Left colon (tissue), 2 donors: ENCODE data around the gene RSPH1. TPM values are rescaled to one million over a fixed set of nuclear protein-coding genes. Genes with fewer than 3 reads are reported as not detected.
A peak's percentile ranks its signal among the peaks of the same experiment; 100 is the strongest.

Source experiments
- ATAC-seq: fragments of 200-7000 bp; cut with Tn5 transposase; one replicate; pipeline ENCODE4 v1.9.1; 2020; ENCODE audit warnings: mild to moderate bottlenecking, moderate library complexity
- DNase-seq, 2 donors: peaks; one replicate each; pipeline ENCODE4 v3.0.0-alpha.2; 2020
- intact Hi-C, 2 donors: fragments of 100-400 bp; cut with DNase I in 1 of 2; cut with micrococcal nuclease in 1 of 2; formaldehyde crosslinking; loops; one replicate each; pipeline versions ENCODE4 v1.11.2 to v1.14.0; 2022; cut with DNase I, micrococcal nuclease
- long read RNA-seq: library from polyadenylated mRNA; unstranded; transcript quantifications from one replicate; pipeline ENCODE4 v2.0.0, GENCODE V29; 2021
- total RNA-seq, 2 donors: library from RNA; stranded (reverse); fragmentation: NEBNext Ultra II Directional; extraction: Animal tissue kit (Norgen Biotek cat#: 25700); gene quantifications; one replicate each; pipeline ENCODE4 v1.2.1, GENCODE V29; 2021
- donor health status: DM: no; HTN: no; CAD: no.
- donor health status: DM: yes; HTN: yes; CAD: no.

The RSPH1 gene
- total RNA-seq: 1 to 10 TPM; 3.3 to 7.4 TPM
- long read RNA-seq, partial matches to known transcripts: 4 of 7 reads
- long read RNA-seq, other reads (novel, unspliced or antisense): 2 of 7 reads

GRCh38 chr21:42496120-42496838 is at the start of gene RSPH1:
TSS of gene RSPH1 (minus strand) at chr21:42496224. CDS start at chr21:42496186, 38 bp downstream.
- peak; percentile 100 for DNase-seq
- intact Hi-C loops: no loop called here
- peak; percentile 92 for ATAC-seq

- ATAC-seq: no peak
- peak in 1 of 2 donors; percentile 4 for DNase-seq
- intact Hi-C loops: no loop called here
Measured at GRCh38 chr21:42545745-42546144, 49.7 kb upstream of the RSPH1 start.

DNA sequence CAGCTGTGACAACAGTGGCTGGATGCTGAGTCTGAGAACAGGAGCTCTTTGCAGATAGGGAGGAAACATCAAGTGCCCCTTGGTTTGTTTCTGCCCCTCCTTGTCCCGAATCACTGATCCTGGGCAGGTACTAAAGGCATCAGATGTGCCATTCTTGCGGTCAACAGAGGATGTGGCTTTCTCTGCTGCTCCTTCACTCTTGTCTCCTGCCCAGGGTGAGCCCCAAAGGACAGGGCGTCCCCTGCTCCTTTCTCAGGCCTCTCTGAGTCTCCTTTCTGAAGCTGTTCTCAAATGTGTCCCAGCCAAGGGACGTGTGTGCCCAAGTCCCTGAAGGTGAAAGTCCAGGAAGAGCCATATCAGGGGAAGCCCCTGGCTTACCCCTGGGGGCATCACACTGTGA is 49.3 kb upstream of the RSPH1 start:
- ATAC-seq: no peak
- intact Hi-C loops: no loop called here
- peak in 1 of 2 donors; percentile 13 for DNase-seq

DNA sequence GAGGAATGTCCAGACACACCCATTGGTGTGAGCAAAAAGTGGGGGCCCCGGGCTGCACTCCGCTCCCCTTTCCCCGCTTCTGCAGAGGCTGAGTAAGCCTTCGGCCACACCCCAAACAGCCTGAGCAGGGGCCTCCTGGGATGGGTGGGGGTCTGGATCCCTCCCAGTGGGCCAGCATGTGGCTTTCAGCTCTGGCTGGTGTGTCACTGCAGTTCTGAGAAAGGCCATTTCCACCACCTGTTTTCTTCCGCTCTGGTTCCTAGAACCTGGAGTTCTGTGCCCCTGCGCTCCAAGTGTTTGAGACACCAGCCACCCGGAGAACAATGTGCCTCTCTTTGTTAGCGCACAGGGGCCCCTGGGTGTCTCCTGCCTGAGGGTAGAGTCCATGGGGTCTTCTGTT is 48.5 kb upstream of the RSPH1 start:
- ATAC-seq (no peak), DNase-seq (peak in 1 of 2 donors; percentile 20)
- intact Hi-C loops: no loop called here

DNA sequence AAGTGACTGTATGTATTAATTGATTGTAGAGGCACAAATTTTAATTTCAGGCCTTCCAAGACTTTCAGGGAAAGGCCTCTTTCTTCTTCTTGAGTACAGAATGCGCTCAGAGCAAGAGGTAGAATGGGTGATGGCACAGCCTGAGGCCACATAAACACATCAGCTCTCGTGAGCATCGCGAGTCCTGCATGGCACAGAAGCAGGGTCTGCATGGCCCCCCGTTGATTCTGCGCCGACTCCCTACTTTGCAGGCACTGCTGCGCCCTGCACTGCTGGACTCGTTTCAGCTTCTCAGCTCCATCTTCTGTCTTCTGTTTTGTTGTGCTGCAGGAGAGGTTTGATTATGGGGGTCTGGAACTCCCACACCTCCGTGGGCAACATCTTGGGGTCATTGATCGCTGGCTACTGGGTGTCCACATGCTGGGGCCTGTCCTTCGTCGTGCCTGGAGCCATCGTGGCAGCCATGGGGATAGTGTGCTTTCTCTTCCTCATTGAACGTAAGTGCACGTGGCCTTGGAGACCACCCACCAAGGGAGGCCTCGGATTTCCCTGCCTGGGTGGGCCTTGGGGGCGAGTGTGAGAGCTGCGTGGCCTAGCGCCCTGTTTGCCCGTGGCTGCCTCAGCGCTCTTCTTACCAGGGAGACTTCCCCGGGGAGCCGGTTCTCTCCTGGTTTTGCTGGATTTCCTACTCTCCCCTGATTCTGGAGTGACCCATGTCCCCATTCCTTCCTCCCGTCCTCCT is 47.3 kb upstream of the RSPH1 start:
- no peak for ATAC-seq
- peak in 1 of 2 donors; percentile 18 for DNase-seq
- intact Hi-C loops: no loop called here

DNA sequence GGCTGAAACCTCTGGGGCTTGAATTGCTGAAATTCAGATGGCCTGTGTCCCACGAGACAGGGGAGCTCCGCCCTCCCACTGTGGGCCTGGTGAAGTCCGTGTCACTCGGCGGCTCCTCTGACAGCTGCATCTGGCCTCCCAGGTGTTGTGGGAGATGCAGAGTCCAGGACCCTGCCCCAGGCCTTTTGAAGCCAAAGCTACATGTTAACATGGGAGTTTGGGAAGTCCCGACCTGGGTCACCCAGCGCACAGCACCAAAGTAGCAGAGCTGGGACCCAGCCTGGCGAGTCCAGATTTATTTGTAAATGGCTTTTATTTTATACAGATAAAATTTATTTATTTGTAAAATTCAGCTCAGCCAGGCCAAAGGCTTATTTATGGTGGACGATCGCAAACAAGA is 46.6 kb upstream of the RSPH1 start:
- intact Hi-C loops: no loop called here
- ATAC-seq: no peak
- peak in 1 of 2 donors; percentile 15 for DNase-seq

DNA sequence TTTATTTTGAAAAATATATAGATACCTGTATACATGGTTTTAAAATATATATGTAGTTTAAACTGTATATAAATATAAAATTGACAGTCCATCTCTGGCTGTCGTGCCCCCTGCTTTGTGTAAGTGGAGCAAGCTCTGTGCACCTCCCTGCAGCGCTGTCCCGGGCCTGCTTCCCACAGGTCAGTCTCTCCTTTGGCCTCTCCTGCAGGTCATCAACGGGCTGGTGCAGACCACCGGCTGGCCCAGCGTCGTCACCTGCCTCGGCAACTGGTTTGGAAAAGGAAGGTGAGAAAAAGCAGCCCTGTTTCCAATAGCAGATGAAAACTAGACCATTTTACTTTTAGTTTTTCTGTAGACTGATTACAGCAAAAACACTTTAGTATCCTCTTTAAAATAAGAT is 46.2 kb upstream of the RSPH1 start:
- peak in 1 of 2 donors; percentile 14 for DNase-seq
- ATAC-seq: no peak
- intact Hi-C loops: no loop called here

GRCh38 chr21:42541618-42542017 is 45.6 kb upstream of the RSPH1 start:
- no peak for ATAC-seq
- no peak for DNase-seq
- intact Hi-C loops: no loop called here

- DNase-seq (peak in 1 of 2 donors; percentile 12), ATAC-seq (no peak)
- intact Hi-C loops: no loop called here
Measured at GRCh38 chr21:42541174-42541573, 45.1 kb upstream of the RSPH1 start.

DNA sequence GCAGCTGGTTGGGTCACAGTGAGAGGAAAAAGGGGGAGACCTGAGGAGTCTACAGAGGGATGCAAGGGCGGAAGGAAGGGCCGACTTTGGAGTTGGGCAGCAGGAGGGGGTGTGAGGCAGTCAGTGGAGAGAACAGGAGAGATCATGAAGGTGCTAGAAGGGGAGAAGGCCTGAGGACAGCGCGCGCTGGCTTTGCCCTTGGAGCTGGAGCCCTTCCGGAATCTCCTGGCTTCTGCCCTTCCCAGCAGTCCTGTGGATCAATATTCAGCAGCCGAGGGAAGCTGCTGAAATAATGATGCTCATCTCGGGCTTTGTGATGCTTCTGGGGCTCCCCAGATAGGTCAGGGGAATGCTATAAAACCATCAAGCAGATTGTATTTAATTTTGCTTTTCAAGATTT is 44.4 kb upstream of the RSPH1 start:
- intact Hi-C loops: no loop called here
- ATAC-seq: no peak
- DNase-seq: no peak

DNA sequence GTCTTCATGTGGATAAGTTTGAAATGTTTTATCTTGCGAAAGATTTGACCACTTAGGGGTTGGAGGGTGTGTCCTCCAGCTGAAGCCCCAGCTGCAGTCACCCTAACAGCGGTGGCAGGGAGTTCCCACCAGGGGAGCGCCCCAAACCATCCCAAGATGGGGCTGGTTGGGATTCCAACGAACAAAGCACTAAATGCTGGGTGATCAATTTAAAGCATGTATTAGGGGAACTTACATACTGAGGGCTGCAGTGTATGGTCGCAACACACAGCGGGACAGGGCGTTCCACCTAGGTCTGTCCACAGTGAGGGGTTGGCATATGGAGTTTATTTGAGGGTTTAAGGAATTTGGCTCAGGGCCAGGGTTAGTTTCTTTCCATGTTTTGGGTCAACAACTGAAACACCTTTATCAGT is 43.9 kb upstream of the RSPH1 start:
- peak in 1 of 2 donors; percentile 22 for DNase-seq
- ATAC-seq: no peak
- intact Hi-C loops: loop anchor here in 1 of 2 donors (5.0 kb wide), 1 partner anchor 78 kb away; no protein-coding TSS in a partner anchor

- DNase-seq (peak in 1 of 2 donors; percentile 23), ATAC-seq (no peak)
- intact Hi-C loops: loop anchor here in 1 of 2 donors (5.0 kb wide), 1 partner anchor 77 kb away; no protein-coding TSS in a partner anchor
Measured at GRCh38 chr21:42539342-42539741, 43.3 kb upstream of the RSPH1 start.

DNA sequence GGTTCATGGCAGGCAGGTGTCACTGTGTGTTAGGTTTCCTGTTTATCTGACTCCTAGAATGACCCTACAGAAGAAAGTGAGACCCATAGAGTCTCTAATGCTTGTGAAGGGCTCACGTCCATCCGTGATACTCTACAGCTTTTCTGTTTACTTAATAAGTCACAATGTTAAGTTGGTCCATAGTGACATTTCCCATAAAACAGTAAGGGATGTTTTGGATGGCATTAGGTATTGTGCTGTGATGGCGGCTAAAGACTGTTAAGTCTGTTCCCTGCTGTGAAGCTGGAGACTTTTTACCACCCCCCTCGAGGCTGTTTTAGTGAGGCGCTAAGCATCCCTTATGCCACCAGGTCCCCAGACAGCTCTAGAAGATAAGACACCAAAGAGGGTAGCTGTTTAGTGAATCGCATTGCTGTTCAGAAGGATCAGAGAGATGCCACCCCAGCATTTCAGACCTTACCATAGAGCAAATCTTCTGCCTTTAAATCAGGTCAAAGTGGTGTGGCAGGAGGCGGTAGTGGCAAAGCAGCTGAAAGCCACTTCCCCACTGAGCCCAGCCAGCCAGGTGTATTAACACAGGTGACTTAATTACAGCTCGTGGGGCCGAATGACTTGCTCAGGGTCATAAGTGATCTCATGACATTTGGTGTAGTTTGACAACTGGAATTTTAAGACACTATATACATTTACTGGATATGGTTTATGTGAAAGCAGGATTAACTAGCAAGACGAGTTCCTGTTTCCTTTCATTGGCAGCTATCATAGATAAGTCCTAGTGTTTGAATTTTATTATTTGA is 42.7 kb upstream of the RSPH1 start:
- peak in 1 of 2 donors; percentile 47 for DNase-seq
- peak; percentile 54 for ATAC-seq
- intact Hi-C loops: loop anchor here in 1 of 2 donors (5.0 kb wide), 1 partner anchor 76 kb away; no protein-coding TSS in a partner anchor

DNA sequence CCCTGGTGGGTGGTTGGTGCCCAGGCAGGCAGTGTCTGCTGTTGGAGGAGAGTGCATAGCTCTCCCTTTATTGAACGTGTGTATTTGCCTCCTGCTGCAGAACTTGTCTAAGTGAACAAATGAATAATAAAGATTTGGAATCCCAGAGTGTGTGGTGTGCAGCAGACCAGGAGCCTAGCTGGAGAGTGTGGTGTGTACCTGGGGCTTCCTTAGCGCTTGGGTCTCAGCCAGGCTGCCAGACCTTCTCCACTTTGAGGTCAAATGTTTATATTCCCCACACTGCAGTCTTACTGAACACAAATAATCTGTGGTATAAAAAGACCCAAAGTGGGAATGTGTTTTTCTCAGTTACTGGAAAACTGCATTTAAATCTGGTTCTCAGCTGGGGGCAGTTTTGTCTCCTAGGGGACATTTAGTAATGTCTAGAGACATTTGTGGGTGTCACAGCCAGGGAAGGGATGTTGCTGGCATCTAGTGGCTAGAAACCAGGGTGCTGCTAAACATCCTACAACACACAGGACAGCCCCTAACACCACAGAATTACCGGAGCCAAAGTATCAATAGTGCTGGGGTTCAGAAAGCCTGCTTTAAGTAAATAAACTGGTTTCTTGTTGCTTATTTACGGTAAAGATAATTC is 41.2 kb upstream of the RSPH1 start:
- intact Hi-C loops: loop anchor here in 1 of 2 donors (5.0 kb wide), 1 partner anchor 75 kb away; no protein-coding TSS in a partner anchor
- DNase-seq (no peak), ATAC-seq (no peak)

DNA sequence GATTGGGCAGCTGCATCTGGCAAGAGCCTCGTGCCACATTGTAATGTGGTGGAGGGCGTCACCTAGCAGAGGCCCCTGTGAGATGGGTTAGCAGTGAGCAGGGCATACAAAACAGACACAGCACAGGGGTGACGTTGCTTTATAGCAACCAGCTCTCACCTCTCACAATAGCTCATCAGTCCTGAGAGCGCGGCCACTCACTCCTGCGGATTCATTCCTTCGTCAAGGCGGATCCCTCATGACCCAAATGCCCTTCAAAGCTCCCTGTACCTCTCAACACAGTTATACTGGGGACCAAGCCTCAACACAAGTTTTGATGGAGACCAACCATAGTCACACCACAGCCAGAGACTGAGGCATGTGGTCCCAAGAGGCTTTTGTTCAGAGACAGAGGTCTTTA is 40.6 kb upstream of the RSPH1 start:
- no peak for ATAC-seq
- no peak for DNase-seq
- intact Hi-C loops: loop anchor here in 1 of 2 donors (5.0 kb wide), 1 partner anchor 74 kb away; no protein-coding TSS in a partner anchor

DNA sequence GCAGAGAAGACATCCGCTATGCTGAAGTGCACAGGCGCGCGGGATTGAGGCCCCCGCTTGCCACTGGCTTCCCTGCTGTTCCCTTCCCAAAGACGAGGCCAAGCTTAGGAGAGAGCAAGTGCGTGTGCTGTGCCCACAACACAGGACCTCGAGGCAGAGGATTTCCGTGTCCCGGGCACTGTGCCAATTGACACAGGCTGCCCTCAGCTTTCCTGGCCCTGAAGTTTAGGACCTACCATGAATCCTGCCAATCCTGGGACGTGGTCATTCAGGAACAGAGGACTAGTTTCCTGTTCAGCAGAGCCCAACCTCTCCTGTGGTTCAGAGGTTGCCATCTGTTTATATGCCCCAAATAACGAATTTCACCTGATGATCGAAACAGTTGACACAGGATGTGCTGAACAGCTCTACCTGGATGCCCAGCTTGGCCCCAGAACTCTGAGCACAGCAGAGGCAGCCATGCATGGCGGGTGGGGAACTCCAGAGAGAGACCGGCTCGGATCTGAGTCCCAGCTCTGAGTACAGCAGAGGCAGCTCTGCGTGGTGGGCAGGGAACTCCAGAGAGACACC is 39.7 kb upstream of the RSPH1 start:
- peak; percentile 50 for ATAC-seq
- peak in 1 of 2 donors; percentile 58 for DNase-seq
- intact Hi-C loops: loop anchor here in 1 of 2 donors (5.0 kb wide), 1 partner anchor 73 kb away; no protein-coding TSS in a partner anchor

DNA sequence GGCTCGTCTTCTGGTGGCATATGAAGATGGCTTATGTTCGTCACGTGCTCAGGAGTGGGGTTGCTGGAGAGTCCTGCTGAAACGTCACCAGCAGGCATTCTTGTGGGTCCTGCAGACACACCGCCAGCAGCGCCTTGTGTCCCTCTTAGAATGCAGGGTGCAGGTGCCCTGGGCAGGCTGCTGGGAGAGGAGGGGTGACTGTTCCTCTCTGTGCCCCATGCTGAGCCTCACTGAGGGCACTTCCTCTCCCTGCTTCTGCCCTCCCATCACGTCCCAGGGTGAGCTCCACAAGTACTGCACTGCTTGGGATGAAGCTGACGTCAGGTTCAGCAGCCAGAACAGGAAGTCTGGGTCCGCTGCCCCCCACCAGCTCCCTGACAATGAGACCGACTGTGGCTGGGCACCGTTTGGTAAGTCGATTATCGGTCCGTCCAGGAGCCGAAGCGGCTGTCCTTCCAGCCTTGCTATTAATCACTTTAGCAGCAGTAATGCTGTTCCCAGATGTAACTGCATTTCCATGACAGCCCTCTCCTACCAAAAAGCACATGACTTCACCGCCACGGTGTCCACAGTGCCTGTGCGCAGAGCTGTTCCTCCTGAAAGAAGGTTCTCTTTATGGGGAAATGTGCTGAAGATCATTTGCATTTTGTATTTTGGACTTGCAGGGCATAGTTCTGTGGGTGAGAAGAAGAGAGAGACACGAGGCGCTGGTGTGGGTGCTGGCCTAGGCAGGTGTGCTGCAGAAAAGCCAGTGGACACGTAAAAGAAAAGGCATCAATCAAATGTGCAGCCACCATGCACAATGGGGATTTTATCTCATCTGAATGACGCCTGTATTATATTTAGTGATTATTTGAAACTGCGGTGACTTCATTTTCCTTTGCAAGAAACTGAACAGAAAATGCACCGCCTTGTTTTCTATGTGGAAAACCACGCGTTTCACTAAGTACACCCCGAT is 38.7 kb upstream of the RSPH1 start:
- peak; percentile 26 for ATAC-seq
- DNase-seq: peak; percentile 30 to 38
- intact Hi-C loops: loop anchor here in 1 of 2 donors (5.0 kb wide), 1 partner anchor 72 kb away; no protein-coding TSS in a partner anchor
